GM19468 (cell line): Measurements from ENCODE around the gene SLC4A8.
"Not testable (repeated sequence)": the region's sequence is repeated elsewhere in the genome, so short reads cannot be mapped to it uniquely, and the experiment has no call there.

Experiments
- ATAC-seq: cut with Tn5 transposase; IDR thresholded peaks from one replicate; pipeline ENCODE4 v1.9.1; 2021; ENCODE audit warnings: mild to moderate bottlenecking, moderate library complexity, moderate number of reproducible peaks; ENCODE audit not compliant: unreplicated experiment; ENCODE audit errors: extremely low read depth

SLC4A8 gene

GRCh38 chr12:51421266-51421884 lies 3.3 kb upstream of the SLC4A8 start:
- ATAC-seq: no peak

- ATAC-seq: no peak
These were observed 453 bp upstream of the SLC4A8 start for GRCh38 chr12:51424094-51424661.

DNA sequence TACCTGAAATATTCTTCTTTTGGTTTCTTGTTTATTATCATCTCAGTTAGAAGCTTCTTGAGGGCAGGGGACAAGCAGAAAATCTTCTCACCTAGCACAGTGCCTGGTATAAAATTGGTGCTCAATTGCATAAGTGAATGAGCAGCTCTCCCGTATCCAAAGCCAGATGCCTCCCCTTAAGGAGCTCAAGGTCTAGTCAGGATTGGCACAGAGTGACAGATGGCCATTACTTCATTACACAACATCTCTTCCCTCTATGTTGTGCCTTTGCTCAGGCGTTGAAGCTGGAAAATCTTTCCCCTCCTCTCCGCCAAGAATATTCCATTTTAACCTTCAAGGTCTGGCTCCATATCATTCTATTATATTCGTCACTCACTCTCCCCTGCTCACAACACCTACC lies 3.6 kb downstream of the SLC4A8 start:
- ATAC-seq: no peak

GRCh38 chr12:51429700-51430099 lies 5.1 kb downstream of the SLC4A8 start:
- ATAC-seq: no peak

DNA sequence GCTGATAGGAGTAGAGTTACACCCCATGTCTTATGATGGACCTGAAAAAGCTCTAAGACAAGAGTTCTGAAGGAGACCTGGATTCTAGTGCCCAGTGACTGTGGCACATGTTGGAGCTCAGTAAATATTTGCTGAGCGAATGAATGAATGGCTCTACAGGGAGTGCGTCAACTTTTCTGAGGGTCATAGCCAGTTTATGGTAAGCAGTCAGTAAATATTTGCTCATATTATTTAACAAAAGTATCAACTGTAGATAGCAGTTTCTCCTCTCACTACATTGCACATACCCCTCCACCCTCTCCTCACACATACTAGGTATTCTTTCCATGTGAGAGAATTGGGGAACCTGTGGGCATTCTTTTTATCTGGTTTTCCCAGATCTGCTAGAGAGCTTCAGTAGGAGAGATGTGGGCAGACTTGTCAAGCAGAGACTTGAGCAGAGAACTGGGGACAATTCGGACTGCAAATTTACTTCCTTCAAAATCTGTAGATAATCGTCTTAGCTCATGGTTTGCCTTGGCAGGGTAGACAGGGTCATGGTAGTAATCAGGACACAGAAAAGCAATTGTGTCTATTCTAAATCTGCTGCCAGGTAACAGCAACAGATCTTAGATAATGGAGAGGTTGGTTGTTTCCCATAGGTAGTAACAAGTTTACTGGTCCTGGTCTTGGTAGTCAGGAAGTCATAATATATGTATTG lies 5.7 kb downstream of the SLC4A8 start:
- no peak for ATAC-seq

DNA sequence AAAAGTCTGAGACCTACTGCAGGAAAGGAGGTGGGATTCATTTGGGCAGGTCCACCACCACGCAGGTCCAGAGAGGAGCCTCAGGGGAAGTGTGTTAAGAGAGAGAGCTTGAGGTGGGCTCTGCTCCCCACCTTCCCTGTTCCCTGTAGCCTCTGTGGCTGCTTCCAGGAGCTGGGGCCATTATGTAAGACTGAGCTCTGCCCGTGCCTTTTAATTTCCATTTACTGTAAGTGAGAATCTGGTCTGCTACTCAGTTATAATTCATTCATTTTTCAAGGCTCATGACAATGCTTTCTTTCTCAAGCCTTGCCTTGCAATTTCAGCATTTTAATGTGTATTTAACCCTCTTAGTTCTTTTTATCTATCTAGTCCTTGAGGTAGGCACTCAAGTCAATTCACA lies 8.3 kb downstream of the SLC4A8 start:
- ATAC-seq: no peak

- no peak for ATAC-seq
These were observed 9.7 kb downstream of the SLC4A8 start for GRCh38 chr12:51434305-51434704.

DNA sequence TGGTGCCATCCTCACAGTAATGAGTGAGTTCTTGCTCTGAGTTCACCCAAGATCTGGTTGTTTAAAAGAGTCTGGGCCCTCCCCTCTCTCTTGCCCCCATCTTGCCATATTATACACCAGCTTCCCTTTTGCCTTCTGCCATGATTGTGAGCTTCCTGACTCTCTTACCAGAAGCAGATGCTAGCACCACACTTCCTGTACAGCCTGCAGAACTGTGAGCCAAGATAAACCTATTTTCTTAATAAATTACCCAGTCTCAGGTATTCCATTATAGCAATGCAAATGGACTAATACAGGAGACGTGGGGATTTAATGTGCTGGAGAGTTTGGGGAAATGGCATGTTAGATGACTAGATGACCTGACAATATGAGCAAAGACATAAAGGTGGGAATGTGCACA lies 12.8 kb downstream of the SLC4A8 start:
- ATAC-seq: no peak

GRCh38 chr12:51439330-51439729 lies 14.7 kb downstream of the SLC4A8 start:
- ATAC-seq: no peak

DNA sequence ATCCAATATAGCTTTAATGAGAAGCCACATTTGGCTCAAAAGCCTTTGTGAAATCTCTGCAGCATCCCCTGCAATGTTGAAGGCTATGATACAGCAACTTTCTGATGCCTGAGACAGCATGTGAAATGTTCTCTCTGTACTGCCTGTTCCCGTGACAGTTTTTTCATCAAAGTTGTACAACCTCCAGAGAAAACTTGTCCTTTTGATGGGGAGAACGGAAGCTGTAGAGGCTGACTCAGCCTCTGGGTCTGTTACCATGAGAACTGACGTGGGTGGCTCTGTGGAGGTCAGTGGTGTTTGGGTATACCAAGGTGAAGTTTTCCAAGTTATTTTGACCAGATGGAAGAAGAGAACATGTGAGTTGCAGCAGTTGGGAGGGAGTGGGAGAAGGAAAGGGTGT lies 17.0 kb downstream of the SLC4A8 start:
- no peak for ATAC-seq

- ATAC-seq: no peak
These were observed 17.7 kb downstream of the SLC4A8 start for GRCh38 chr12:51442324-51442723.

DNA sequence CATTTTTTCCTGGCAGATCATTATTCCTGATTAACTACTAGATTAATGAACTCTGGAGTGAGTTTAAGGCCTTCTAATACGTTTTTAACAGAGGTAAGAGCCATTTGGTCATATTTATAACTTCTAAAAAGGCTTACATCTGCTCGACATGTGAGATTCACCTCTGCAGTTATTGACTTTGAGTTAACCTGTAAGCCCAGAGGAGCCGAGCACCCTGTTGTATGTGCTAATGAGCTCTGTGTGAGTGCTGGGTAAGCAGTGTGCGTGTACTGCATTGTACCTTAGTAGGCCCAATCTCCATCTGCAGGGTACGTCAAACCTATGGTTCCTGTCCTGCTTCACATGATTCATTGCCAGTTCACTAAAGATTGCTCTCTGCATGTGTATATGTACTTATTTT lies 18.9 kb downstream of the SLC4A8 start:
- ATAC-seq: no peak

DNA sequence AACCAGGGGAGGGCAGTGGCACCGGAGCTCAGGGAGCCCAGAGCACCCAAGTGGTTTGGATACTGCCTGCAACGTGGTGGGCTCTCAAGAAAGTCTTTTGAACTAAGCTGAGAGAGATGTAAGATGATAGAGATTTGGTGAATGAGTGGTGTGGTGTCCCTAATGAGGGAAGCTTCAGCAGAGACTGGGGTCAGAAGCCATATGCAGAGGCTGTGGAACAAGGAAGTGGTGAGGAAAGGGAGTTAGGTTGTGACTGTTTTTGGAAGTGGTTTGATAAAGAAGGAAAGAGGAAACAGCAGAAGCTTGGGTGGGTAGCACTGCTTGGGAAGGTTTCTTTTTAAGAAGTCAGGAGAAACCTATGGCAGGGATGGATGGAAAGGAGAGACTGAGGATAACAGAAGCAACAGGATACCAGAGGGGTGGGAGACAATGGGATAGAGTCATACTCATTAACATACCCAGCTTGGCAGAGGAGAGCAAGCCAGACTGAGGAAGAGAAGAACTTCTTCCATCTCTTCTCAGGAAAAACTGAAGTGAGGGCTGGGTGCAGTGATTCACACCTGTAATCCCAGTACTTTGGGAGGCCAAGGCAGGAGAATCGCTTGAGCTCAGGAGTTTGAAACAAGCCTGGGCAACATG lies 24.1 kb downstream of the SLC4A8 start:
- no peak for ATAC-seq

- no peak for ATAC-seq
These were observed 25.1 kb downstream of the SLC4A8 start for GRCh38 chr12:51449580-51450246.

DNA sequence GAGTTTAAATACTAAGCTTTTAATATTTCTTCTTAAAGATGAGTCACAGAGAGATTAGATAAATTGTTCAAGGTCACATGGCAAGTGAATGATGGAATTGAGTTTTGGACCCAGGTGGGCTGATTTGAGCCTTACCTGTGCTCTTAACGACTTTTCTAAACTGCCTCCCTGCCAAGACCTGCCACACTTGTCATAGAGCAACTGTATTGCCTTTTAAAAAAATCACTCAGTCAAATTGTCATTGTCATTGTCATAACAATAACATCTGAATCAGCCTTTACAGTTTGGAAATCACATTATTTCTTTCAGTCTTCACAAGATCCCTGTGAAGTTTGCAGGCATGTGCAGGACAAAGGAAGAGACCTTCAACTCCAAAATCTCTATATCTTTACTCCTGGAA lies 25.7 kb downstream of the SLC4A8 start:
- no peak for ATAC-seq

DNA sequence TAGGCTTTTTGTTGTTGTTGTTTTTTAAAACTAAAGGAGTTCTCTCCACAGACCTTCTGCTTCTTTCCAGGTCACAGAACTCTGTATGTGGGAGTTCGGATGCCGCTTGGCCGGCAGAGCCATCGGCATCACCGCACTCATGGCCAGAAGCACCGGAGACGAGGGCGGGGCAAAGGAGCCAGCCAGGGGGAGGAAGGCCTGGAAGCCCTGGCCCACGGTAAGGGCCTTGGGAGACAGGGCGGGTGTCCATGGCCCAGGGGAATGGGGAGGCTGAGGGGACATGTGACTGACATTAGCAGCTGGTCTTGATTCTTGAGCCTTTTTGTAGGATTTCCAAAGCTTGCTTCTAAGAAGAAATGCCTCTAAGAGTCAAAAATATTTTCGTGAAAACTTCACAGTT lies 26.2 kb downstream of the SLC4A8 start:
- ATAC-seq: no peak

DNA sequence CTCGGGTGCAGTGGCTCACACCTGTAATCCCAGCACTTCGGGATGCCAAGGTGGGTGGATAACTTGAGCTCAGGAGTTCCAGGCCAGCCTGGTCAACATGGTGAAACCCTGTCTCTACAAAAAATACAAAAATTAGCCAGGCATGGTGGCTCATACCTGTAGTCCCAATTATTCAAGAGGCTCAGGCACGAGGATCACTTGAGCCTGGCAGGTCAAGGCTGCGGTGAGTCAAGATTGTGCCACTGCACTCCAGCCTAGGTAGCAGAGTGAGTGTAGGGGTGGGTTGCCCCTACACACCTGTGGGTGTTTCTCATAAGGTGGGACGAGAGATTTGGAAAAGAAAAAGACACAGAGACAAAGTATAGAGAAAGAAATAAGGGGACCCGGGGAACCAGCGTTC lies 29.4 kb downstream of the SLC4A8 start:
- ATAC-seq: not testable (repeated sequence)

DNA sequence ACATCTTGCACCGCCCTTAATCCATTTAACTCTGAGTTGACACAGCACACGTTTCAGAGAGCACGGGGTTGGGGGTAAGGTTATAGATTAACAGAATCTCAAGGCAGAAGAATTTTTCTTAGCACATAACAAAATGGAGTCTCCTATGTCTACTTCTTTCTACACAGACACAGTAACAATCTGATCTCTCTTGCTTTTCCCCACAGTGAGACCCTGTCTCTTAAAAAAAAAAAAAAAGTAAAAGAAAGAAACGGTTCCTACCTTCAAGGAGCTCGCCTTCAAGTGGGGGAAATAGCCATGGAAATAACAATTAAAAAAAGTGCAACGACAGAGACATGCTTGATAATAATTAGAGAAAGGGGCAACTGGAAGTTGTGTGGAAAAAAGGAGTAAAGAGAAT lies 30.4 kb downstream of the SLC4A8 start:
- not testable (repeated sequence) for ATAC-seq

- ATAC-seq: no peak
These were observed 34.0 kb downstream of the SLC4A8 start for GRCh38 chr12:51458635-51459034.

DNA sequence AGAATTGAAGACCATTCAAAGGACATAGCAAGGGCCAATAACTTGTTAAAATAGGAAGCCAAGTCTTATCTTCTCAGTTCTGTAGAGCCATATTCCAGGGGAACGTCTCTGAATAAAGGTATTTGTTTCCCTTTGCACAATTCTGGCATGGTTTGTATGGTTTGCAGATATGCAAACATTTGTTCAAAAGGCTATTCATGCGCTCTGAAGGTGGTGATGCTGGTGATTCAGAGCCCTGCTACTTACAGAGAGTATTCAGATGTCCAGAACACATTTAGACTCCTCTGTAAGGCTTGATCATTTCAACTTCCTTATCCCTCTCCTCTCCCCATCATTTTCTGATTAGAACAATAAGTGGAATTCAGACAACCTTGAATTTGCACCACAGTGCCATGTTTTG lies 35.9 kb downstream of the SLC4A8 start:
- no peak for ATAC-seq

- no peak for ATAC-seq
These were observed 40.9 kb downstream of the SLC4A8 start for GRCh38 chr12:51465491-51465890.
